Hepatocyte (in vitro differentiated cells): ENCODE data around the gene DIP2C.

Experiments
- CTCF ChIP-seq: fragments of 200-600 bp; sonication (generic); IDR thresholded peaks from 2 replicates; pipeline ENCODE4 v1.5.1; 2016; ENCODE audit warnings: antibody characterized with exemption, mild to moderate bottlenecking; ENCODE audit not compliant: poor library complexity
- EZH2phosphoT487 ChIP-seq: fragments of 200-600 bp; sonication (generic); IDR thresholded peaks from one replicate; pipeline ENCODE4 v1.6.1; 2018; ENCODE audit warnings: antibody characterized with exemption, mild to moderate bottlenecking, low read depth, moderate library complexity; ENCODE audit not compliant: unreplicated experiment, severe bottlenecking

- TF ChIP-seq CTCF (no peak), EZH2phosphoT487 (no peak)
These were observed 35.8 kb upstream of the DIP2C start for GRCh38 chr10:725302-725701.
